SK-N-SH treated with all-trans-retinoic acid at 6 μM for 48 hours (cell line): ENCODE data around the gene GNL1.

Experiments
- SNAI2 ChIP-seq: fragments of 250-450 bp; sonication (Bioruptor Pico); IDR thresholded peaks from 2 replicates; pipeline ENCODE4 v1.5.0; 2020; ENCODE audit warnings: mild to moderate bottlenecking, moderate library complexity
- ZC3H10 ChIP-seq: fragments of 250-450 bp; sonication (Bioruptor Pico); IDR thresholded peaks from 2 replicates; pipeline ENCODE4 v1.5.1; 2021; ENCODE audit warnings: mild to moderate bottlenecking, moderate library complexity
- ZFP30 ChIP-seq: fragments of 450-650 bp; formaldehyde crosslinking; IDR thresholded peaks from 2 replicates; pipeline ENCODE4 v1.5.0; 2022; ENCODE audit warnings: mild to moderate bottlenecking, moderate library complexity
- ZNF8 ChIP-seq: fragments of 450-650 bp; formaldehyde crosslinking; IDR thresholded peaks from 2 replicates; pipeline ENCODE4 v1.5.0; 2020; ENCODE audit warnings: mild to moderate bottlenecking, moderate library complexity
- TF ChIP-seq, protein P1 (sequence below): fragments of 250-450 bp; sonication (Bioruptor Pico); IDR thresholded peaks from 2 replicates; pipeline ENCODE4 v1.5.1; 2020; ENCODE audit warnings: low read depth, mild to moderate bottlenecking, moderate library complexity
- TF ChIP-seq, protein P2 (sequence below): fragments of 250-450 bp; sonication (Bioruptor Pico); IDR thresholded peaks from 2 replicates; pipeline ENCODE4 v1.8.0; 2020; ENCODE audit warnings: mild to moderate bottlenecking, moderate library complexity, borderline replicate concordance
- TF ChIP-seq, protein P3 (sequence below): fragments of 250-450 bp; sonication (Bioruptor Pico); IDR thresholded peaks from 2 replicates; pipeline ENCODE4 v1.8.0; 2021; ENCODE audit warnings: low read depth, mild to moderate bottlenecking, moderate library complexity, borderline replicate concordance

DNA sequence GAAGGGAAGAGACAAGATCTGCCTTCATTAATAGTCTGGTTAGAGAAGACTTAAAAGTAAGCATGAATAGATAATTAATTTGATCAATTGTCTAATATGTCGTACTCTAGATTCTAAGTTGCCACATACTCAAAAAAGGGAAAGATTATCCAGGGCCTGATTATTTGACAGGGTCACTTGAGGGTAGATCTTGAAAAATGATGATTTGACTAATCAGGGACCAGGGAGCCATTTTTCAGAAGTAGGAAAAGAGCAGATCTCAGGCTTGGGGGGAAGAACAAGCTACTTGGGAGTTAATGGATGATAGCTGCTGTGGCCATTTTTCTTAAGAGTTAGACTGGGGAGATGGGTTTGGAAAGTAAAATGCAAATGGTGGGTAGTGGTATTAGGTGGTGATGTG is 36.0 kb upstream of the GNL1 start:
- TF ChIP-seq, protein P1, sequence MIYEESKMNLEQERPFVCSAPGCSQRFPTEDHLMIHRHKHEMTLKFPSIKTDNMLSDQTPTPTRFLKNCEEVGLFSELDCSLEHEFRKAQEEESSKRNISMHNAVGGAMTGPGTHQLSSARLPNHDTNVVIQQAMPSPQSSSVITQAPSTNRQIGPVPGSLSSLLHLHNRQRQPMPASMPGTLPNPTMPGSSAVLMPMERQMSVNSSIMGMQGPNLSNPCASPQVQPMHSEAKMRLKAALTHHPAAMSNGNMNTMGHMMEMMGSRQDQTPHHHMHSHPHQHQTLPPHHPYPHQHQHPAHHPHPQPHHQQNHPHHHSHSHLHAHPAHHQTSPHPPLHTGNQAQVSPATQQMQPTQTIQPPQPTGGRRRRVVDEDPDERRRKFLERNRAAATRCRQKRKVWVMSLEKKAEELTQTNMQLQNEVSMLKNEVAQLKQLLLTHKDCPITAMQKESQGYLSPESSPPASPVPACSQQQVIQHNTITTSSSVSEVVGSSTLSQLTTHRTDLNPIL (CRISPR knock-in tag): no peak
- no peak for TF ChIP-seq ZNF8 (CRISPR knock-in tag)
- TF ChIP-seq, protein P2, sequence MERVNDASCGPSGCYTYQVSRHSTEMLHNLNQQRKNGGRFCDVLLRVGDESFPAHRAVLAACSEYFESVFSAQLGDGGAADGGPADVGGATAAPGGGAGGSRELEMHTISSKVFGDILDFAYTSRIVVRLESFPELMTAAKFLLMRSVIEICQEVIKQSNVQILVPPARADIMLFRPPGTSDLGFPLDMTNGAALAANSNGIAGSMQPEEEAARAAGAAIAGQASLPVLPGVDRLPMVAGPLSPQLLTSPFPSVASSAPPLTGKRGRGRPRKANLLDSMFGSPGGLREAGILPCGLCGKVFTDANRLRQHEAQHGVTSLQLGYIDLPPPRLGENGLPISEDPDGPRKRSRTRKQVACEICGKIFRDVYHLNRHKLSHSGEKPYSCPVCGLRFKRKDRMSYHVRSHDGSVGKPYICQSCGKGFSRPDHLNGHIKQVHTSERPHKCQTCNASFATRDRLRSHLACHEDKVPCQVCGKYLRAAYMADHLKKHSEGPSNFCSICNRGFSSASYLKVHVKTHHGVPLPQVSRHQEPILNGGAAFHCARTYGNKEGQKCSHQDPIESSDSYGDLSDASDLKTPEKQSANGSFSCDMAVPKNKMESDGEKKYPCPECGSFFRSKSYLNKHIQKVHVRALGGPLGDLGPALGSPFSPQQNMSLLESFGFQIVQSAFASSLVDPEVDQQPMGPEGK (CRISPR knock-in tag): no peak
- no peak for TF ChIP-seq ZFP30 (CRISPR knock-in tag)
- TF ChIP-seq SNAI2 (CRISPR knock-in tag): no peak
- TF ChIP-seq, protein P3, sequence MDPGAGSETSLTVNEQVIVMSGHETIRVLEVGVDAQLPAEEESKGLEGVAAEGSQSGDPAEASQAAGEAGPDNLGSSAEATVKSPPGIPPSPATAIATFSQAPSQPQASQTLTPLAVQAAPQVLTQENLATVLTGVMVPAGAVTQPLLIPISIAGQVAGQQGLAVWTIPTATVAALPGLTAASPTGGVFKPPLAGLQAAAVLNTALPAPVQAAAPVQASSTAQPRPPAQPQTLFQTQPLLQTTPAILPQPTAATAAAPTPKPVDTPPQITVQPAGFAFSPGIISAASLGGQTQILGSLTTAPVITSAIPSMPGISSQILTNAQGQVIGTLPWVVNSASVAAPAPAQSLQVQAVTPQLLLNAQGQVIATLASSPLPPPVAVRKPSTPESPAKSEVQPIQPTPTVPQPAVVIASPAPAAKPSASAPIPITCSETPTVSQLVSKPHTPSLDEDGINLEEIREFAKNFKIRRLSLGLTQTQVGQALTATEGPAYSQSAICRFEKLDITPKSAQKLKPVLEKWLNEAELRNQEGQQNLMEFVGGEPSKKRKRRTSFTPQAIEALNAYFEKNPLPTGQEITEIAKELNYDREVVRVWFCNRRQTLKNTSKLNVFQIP (CRISPR knock-in tag): no peak
- no peak for TF ChIP-seq ZC3H10
